Trophoblast cell (in vitro differentiated cells and primary cell): ENCODE results near the gene DLG1.

Experiments used
- DNase-seq, 2 donors: peaks; one replicate each; pipeline ENCODE4 v3.0.0-alpha.2; 2016
- H2AFZ ChIP-seq: 2 replicates; pipeline ENCODE4 v1.6.1; 2013; ENCODE audit warnings: low read length, moderate library complexity, mild to moderate bottlenecking; ENCODE audit not compliant: insufficient read depth, poor library complexity
- H2AK5ac ChIP-seq: 2 replicates; pipeline ENCODE4 v1.6.1; 2013; ENCODE audit warnings: mild to moderate bottlenecking, low read length
- H2BK120ac ChIP-seq: 2 replicates; pipeline ENCODE4 v1.6.1; 2013; ENCODE audit warnings: low read length, mild to moderate bottlenecking, moderate library complexity; ENCODE audit not compliant: insufficient read depth, poor library complexity
- H2BK12ac ChIP-seq: 2 replicates; pipeline ENCODE4 v1.6.1; 2013; ENCODE audit warnings: mild to moderate bottlenecking, low read length, moderate library complexity
- H2BK5ac ChIP-seq: 2 replicates; pipeline ENCODE4 v1.6.1; 2013; ENCODE audit warnings: low read length, low read depth, moderate library complexity, mild to moderate bottlenecking; ENCODE audit not compliant: poor library complexity
- H3K14ac ChIP-seq: 2 replicates; pipeline ENCODE4 v1.6.1; 2013; ENCODE audit warnings: mild to moderate bottlenecking, low read length
- H3K18ac ChIP-seq: 2 replicates; pipeline ENCODE4 v1.6.1; 2013; ENCODE audit warnings: mild to moderate bottlenecking, low read length
- H3K23ac ChIP-seq: 2 replicates; pipeline ENCODE4 v1.6.1; 2013; ENCODE audit warnings: low read length
- H3K27ac ChIP-seq: 2 replicates; pipeline ENCODE4 v1.5.1; 2013; ENCODE audit warnings: low read depth, mild to moderate bottlenecking, inconsistent platforms, low read length, moderate library complexity
- H3K27me3 ChIP-seq: 2 replicates; pipeline ENCODE4 v1.6.1; 2013; ENCODE audit warnings: inconsistent platforms, mild to moderate bottlenecking, low read length, moderate library complexity; ENCODE audit not compliant: insufficient read depth
- H3K36me3 ChIP-seq, 2 experiments: 1 replicate in 1 of 2; 2 replicates in 1 of 2; pipeline ENCODE4 v1.6.1; 2013; ENCODE audit warnings: low read length in 2 of 2, mild to moderate bottlenecking in 2 of 2, moderate library complexity in 1 of 2; ENCODE audit not compliant: insufficient read depth in 2 of 2, control insufficient read depth in 1 of 2
- H3K4ac ChIP-seq: 2 replicates; pipeline ENCODE4 v1.6.1; 2013; ENCODE audit warnings: low read depth, mild to moderate bottlenecking, low read length, moderate library complexity
- H3K4me1 ChIP-seq, 2 experiments: 1 replicate in 1 of 2; 2 replicates in 1 of 2; pipeline ENCODE4 v1.6.1; 2013; ENCODE audit warnings: low read length in 2 of 2, mild to moderate bottlenecking in 2 of 2, moderate library complexity in 1 of 2; ENCODE audit not compliant: insufficient read depth in 2 of 2, control insufficient read depth in 1 of 2
- H3K4me2 ChIP-seq: 2 replicates; pipeline ENCODE4 v1.6.1; 2013; ENCODE audit warnings: inconsistent platforms, mild to moderate bottlenecking, low read length, moderate library complexity
- H3K4me3 ChIP-seq: 2 replicates; pipeline ENCODE4 v1.5.1; 2013; ENCODE audit warnings: mild to moderate bottlenecking, low read depth, low read length, inconsistent platforms
- H3K79me1 ChIP-seq: one replicate; pipeline ENCODE4 v1.6.1; 2013; ENCODE audit warnings: low read length
- H3K79me2 ChIP-seq: 2 replicates; pipeline ENCODE4 v1.6.1; 2013; ENCODE audit warnings: low read length, mild to moderate bottlenecking; ENCODE audit not compliant: control insufficient read depth, insufficient read depth, poor library complexity
- H3K9ac ChIP-seq: 2 replicates; pipeline ENCODE4 v1.6.1; 2013; ENCODE audit warnings: mild to moderate bottlenecking, low read length
- H3K9me3 ChIP-seq: 2 replicates; pipeline ENCODE4 v1.6.1; 2013; ENCODE audit warnings: low read depth, mild to moderate bottlenecking, control low read depth, inconsistent platforms, low read length; ENCODE audit not compliant: insufficient read depth
- H4K12ac ChIP-seq: 2 replicates; pipeline ENCODE4 v1.6.1; 2013; ENCODE audit warnings: low read depth, mild to moderate bottlenecking, low read length, moderate library complexity
- H4K8ac ChIP-seq: 2 replicates; pipeline ENCODE4 v1.6.1; 2013; ENCODE audit warnings: low read depth, mild to moderate bottlenecking, low read length, moderate library complexity
- H4K91ac ChIP-seq: one replicate; pipeline ENCODE4 v1.6.1; 2013; ENCODE audit warnings: low read depth, mild to moderate bottlenecking, low read length, moderate library complexity
- WGBS: extraction: QIAGEN DNeasy Blood & Tissue Kit; methylation state at CpG from one replicate; pipeline ENCODE4 v1.1.7; 2013; ENCODE audit warnings: missing lambda C conversion rate; ENCODE audit not compliant: insufficient read length, insufficient coverage; ENCODE audit errors: extremely low coverage; 5-methylcytosine and 5-hydroxymethylcytosine counted together

Gene DLG1

GRCh38 chr3:197012540-197012883 is 285.9 kb downstream of the DLG1 start:
- Histone ChIP-seq H3K4me3 (no peak overlapping the region), H2BK12ac (no peak overlapping the region), H4K91ac (no peak overlapping the region), H3K18ac (no peak overlapping the region), H3K23ac (no peak overlapping the region), H3K79me2 (no peaks in the 10 kb centered on the region), H4K12ac (no peak overlapping the region), H3K4me2 (no peak overlapping the region), H4K8ac (no peak overlapping the region), H2BK5ac (no peak overlapping the region), H3K36me3 (no peaks in the 10 kb centered on the region), H2AK5ac (no peak overlapping the region), H2BK120ac (no peak overlapping the region), H3K27me3 (no peaks in the 10 kb centered on the region), H3K79me1 (no peaks in the 10 kb centered on the region), H3K4ac (no peak overlapping the region), H3K14ac (no peak overlapping the region), H2AFZ (no peak overlapping the region), H3K9ac (no peak overlapping the region), H3K27ac (no peak overlapping the region), H3K4me1 (no peaks in the 10 kb centered on the region), H3K9me3 (no peaks in the 10 kb centered on the region)
- WGBS, result no CpG with 5 or more reads among the region's 7 CpGs
- DNase-seq, result no peak

- no peak overlapping the region for H3K4me3 ChIP-seq
- H3K9me3 ChIP-seq, result no peaks in the 10 kb centered on the region
- H3K23ac ChIP-seq, result no peak overlapping the region
- H3K27me3 ChIP-seq, result no peaks in the 10 kb centered on the region
- H3K36me3 ChIP-seq, result no peaks in the 10 kb centered on the region
- no peak overlapping the region for H2BK5ac ChIP-seq
- no peak overlapping the region for H4K8ac ChIP-seq
- no peaks in the 10 kb centered on the region for H3K4me1 ChIP-seq
- no peak overlapping the region for H2BK120ac ChIP-seq
- H3K79me2 ChIP-seq, result no peaks in the 10 kb centered on the region
- no peak overlapping the region for H3K9ac ChIP-seq
- no peak overlapping the region for H3K4ac ChIP-seq
- H2AFZ ChIP-seq, result no peak overlapping the region
- no peak overlapping the region for H3K18ac ChIP-seq
- H2BK12ac ChIP-seq, result no peak overlapping the region
- H3K4me2 ChIP-seq, result no peak overlapping the region
- no peak overlapping the region for H4K91ac ChIP-seq
- no peak for DNase-seq
- no peaks in the 10 kb centered on the region for H3K79me1 ChIP-seq
- H3K27ac ChIP-seq, result no peak overlapping the region
- no peak overlapping the region for H3K14ac ChIP-seq
- no CpG with 5 or more reads among the region's 25 CpGs for whole genome bisulfite sequencing
- no peak overlapping the region for H4K12ac ChIP-seq
- H2AK5ac ChIP-seq, result no peak overlapping the region
These were observed 286.5 kb downstream of the DLG1 start for GRCh38 chr3:197011780-197012539.

DNA sequence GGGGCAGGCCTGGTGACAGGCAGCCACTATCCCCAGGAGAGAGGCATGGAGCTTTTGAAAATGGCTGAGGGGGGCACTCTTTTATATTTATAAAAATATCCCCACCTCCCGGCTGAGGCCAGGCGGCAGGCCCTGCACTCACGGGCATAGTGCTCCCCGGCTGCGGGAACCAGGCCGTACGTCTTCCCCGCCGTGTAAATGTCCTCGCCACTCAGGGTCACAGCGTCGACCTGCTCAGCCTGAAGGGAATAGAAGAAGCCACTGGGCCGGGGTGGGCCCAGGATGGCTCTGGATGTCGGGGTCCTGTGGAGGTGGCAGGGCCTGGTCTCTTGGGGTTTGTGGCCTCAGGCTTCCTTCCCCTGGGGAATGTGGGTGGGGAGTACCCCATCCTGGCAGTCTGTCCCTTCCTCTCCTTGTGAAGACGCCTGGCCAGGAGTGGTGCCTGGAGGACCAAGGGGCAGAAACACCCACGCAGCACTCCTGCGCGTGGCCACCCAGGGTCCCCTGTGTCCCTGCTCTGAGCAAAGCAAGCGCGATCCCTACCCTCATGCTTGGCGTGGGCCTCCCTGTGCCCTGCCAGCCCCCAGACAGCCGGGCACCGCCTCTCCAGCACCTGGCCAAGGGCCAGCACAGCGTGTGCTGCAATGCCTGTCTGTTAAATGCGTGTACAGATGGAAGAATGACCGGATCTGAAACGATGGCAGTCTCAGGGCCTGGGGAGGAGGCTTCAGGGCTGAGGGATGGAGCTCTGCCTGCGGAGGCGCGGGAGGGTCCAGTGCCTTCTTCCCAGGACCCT is 287.7 kb downstream of the DLG1 start:
- H2AK5ac ChIP-seq, result no peak overlapping the region
- no peak overlapping the region for H3K9ac ChIP-seq
- no peak overlapping the region for H2BK12ac ChIP-seq
- no peak overlapping the region for H2AFZ ChIP-seq
- no peaks in the 10 kb centered on the region for H3K27me3 ChIP-seq
- H2BK5ac ChIP-seq, result no peak overlapping the region
- no peak overlapping the region for H3K18ac ChIP-seq
- no peak overlapping the region for H3K23ac ChIP-seq
- no peaks in the 10 kb centered on the region for H3K79me1 ChIP-seq
- H4K12ac ChIP-seq, result no peak overlapping the region
- no peak overlapping the region for H3K4me3 ChIP-seq
- H3K9me3 ChIP-seq, result no peaks in the 10 kb centered on the region
- H4K91ac ChIP-seq, result no peak overlapping the region
- H4K8ac ChIP-seq, result no peak overlapping the region
- no peak for DNase-seq
- no peak overlapping the region for H3K14ac ChIP-seq
- no peak overlapping the region for H3K4ac ChIP-seq
- H3K36me3 ChIP-seq, result no peaks in the 10 kb centered on the region
- no peaks in the 10 kb centered on the region for H3K4me1 ChIP-seq
- H2BK120ac ChIP-seq, result no peak overlapping the region
- H3K79me2 ChIP-seq, result no peaks in the 10 kb centered on the region
- H3K4me2 ChIP-seq, result no peak overlapping the region
- no CpG with 5 or more reads among the region's 30 CpGs for WGBS
- no peak overlapping the region for H3K27ac ChIP-seq

- H3K9me3 ChIP-seq, result no peaks in the 10 kb centered on the region
- no peak overlapping the region for H3K4me2 ChIP-seq
- no peak overlapping the region for H3K23ac ChIP-seq
- no peak overlapping the region for H2BK5ac ChIP-seq
- H3K18ac ChIP-seq, result no peak overlapping the region
- no peak overlapping the region for H2AFZ ChIP-seq
- no peak overlapping the region for H3K9ac ChIP-seq
- H3K14ac ChIP-seq, result no peak overlapping the region
- no peak overlapping the region for H4K91ac ChIP-seq
- H2BK12ac ChIP-seq, result no peak overlapping the region
- H3K4me3 ChIP-seq, result no peak overlapping the region
- H2AK5ac ChIP-seq, result no peak overlapping the region
- no peak overlapping the region for H4K8ac ChIP-seq
- WGBS, result no CpG with 5 or more reads among the region's 20 CpGs
- no peak for DNase-seq
- H3K79me2 ChIP-seq, result no peaks in the 10 kb centered on the region
- H3K27ac ChIP-seq, result no peak overlapping the region
- no peaks in the 10 kb centered on the region for H3K36me3 ChIP-seq
- H3K4me1 ChIP-seq, result no peaks in the 10 kb centered on the region
- no peaks in the 10 kb centered on the region for H3K27me3 ChIP-seq
- H3K79me1 ChIP-seq, result no peaks in the 10 kb centered on the region
- H2BK120ac ChIP-seq, result no peak overlapping the region
- H3K4ac ChIP-seq, result no peak overlapping the region
- no peak overlapping the region for H4K12ac ChIP-seq
These were observed 288.8 kb downstream of the DLG1 start for GRCh38 chr3:197009532-197010019.
